Common myeloid progenitor, CD34-positive (primary cell): ENCODE results near the gene MTX2.

Experiments
- CTCF ChIA-PET: fragments of 350-600 bp; sonication (Branson Sonifier 250); formaldehyde crosslinking; loops from one replicate; lab custom pipeline; 2021; ENCODE audit warnings: antibody characterized with exemption; lab: Charles Lee
- POLR2A ChIA-PET: fragments of 350-600 bp; sonication (Branson Sonifier 250); formaldehyde crosslinking; loops from one replicate; lab custom pipeline; 2021; ENCODE audit warnings: antibody characterized with exemption; lab: Charles Lee
- DNase-seq, 3 donors: peaks; one replicate each; pipeline versions ENCODE4 v3.0.0 to v3.0.0-alpha.2; 2013
- H3K27ac ChIP-seq, 2 experiments: 1 replicate in 1 of 2; 2 replicates in 1 of 2; pipeline ENCODE4 v1.7.0; 2013; ENCODE audit warnings: inconsistent platforms in 2 of 2, low read length in 2 of 2, mild to moderate bottlenecking in 2 of 2, low read depth in 1 of 2, moderate library complexity in 1 of 2; ENCODE audit not compliant: severe bottlenecking in 2 of 2, insufficient read depth in 1 of 2, poor library complexity in 1 of 2
- H3K27me3 ChIP-seq, 5 experiments: replicated peaks in 2 of 5; 1 replicate in 3 of 5; 2 replicates in 2 of 5; pipeline versions ENCODE4 v1.6.1 to v1.7.0; 2013; ENCODE audit warnings: low read length in 4 of 5, mild to moderate bottlenecking in 2 of 5, moderate library complexity in 2 of 5, inconsistent platforms in 1 of 5; ENCODE audit not compliant: insufficient read depth in 5 of 5, control insufficient read depth in 4 of 5
- H3K36me3 ChIP-seq, 4 experiments: 1 replicate in 2 of 4; 2 replicates in 2 of 4; pipeline versions ENCODE4 v1.6.1 to v1.7.0; 2013; ENCODE audit warnings: low read length in 3 of 4, control low read depth in 1 of 4, mild to moderate bottlenecking in 1 of 4; ENCODE audit not compliant: control insufficient read depth in 4 of 4, insufficient read depth in 4 of 4
- H3K4me1 ChIP-seq, 4 experiments: 1 replicate in 3 of 4; 2 replicates in 1 of 4; pipeline versions ENCODE4 v1.6.1 to v1.7.1; 2013; ENCODE audit warnings: low read length in 3 of 4, mild to moderate bottlenecking in 3 of 4, control low read depth in 1 of 4, inconsistent platforms in 1 of 4, moderate library complexity in 1 of 4; ENCODE audit not compliant: control insufficient read depth in 4 of 4, insufficient read depth in 4 of 4; ENCODE audit errors: control extremely low read depth in 1 of 4
- H3K4me3 ChIP-seq, 7 experiments: 1 replicate in 4 of 7; 2 replicates in 3 of 7; pipeline versions ENCODE4 v1.5.1 to v1.7.0; 2013; ENCODE audit warnings: mild to moderate bottlenecking in 7 of 7, low read length in 6 of 7, moderate library complexity in 6 of 7, inconsistent platforms in 2 of 7, low read depth in 2 of 7, control low read depth in 1 of 7; ENCODE audit not compliant: insufficient read depth in 4 of 7, control insufficient read depth in 1 of 7; ENCODE audit errors: extremely low read depth in 1 of 7
- H3K9me3 ChIP-seq, 5 experiments: 1 replicate in 4 of 5; 2 replicates in 1 of 5; pipeline versions ENCODE4 v1.6.1 to v1.7.1; 2013; ENCODE audit warnings: low read length in 4 of 5, mild to moderate bottlenecking in 2 of 5, inconsistent platforms in 1 of 5, low read depth in 1 of 5, moderate library complexity in 1 of 5; ENCODE audit not compliant: control insufficient read depth in 4 of 5, insufficient read depth in 2 of 5; ENCODE audit errors: control extremely low read depth in 1 of 5
- WGBS: methylation state at CpG from one replicate; pipeline ENCODE4 v1.1.5; 2013; ENCODE audit not compliant: insufficient coverage; 5-methylcytosine and 5-hydroxymethylcytosine counted together

MTX2 gene

DNA sequence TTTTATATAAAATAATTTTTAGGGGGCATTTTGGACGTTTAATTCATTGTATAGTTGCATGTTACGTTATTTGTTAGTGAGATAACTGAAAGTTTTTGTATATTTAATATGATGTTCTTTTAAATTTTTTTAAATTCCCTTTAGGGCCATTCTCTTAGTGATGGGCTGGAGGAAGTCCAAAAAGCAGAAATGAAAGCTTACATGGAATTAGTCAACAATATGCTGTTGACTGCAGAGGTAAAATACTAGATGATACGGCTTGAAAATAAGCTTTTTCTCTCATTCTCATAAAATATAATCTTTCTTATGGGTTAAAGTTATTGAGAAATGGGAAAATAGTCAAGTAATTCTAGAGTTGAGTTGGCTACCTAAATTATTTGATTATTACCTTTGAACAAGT lies 58.9 kb downstream of the MTX2 start:
- ChIA-PET POLR2A (no interaction called here), CTCF (no interaction called here)
- H3K4me3 ChIP-seq = no peak overlapping the region
- H3K27ac ChIP-seq = no peak overlapping the region
- peaks cover 0 to 4% (median 3%) of the 10 kb centered on the region in 4 experiments for H3K36me3 ChIP-seq
- no peaks in the 10 kb centered on the region for H3K27me3 ChIP-seq
- DNase-seq = no peak
- H3K9me3 ChIP-seq = no peaks in the 10 kb centered on the region
- H3K4me1 ChIP-seq = no peaks in the 10 kb centered on the region
- no CpG with 5 or more reads among the region's 3 CpGs for WGBS

DNA sequence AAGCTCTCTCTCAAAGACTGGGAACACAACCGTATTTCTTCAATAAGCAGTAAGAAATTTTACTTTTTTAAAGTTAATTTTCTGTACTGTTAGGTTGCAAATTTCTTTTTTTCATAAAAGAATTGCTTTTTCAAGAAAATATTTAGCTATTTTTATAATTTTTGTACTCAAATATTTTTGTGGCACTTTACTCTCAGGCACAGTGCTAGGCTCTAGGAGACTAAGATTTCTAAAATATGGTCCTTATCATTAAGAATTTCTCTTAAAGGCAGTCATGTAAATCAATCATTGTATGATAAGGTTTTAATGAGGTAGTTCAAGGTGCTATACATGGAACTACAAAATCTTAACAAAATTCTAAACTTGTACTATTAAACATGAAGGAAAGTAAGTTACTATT lies 61.4 kb downstream of the MTX2 start:
- H3K4me1 ChIP-seq = no peaks in the 10 kb centered on the region
- no CpG with 5 or more reads among the region's 1 CpG for WGBS
- peaks cover 0 to 4% (median 3%) of the 10 kb centered on the region in 4 experiments for H3K36me3 ChIP-seq
- H3K27ac ChIP-seq = no peak overlapping the region
- ChIA-PET CTCF (no interaction called here), POLR2A (no interaction called here)
- DNase-seq = no peak
- no peaks in the 10 kb centered on the region for H3K27me3 ChIP-seq
- no peak overlapping the region for H3K4me3 ChIP-seq
- no peaks in the 10 kb centered on the region for H3K9me3 ChIP-seq

DNA sequence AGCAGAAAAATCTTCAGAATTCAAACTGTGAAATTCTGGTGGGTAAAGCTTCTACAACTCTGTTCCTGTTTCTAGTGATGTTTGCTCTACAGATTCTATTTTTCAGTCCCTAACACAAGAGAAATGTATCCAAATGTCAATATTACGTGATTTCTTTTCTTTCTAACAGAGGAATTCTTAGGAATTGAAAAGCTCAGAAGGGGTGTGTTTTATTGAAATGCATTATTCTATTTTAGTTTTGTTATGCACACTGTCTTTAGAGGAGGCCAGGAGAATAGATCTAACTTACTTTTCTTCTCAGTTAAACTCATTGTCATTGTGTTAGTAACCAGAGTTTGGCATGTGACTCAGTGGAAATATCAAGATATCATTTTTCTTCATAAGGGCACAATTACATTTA lies 62.4 kb downstream of the MTX2 start:
- H3K9me3 ChIP-seq = no peaks in the 10 kb centered on the region
- POLR2A ChIA-PET = no interaction called here
- no CpG with 5 or more reads among the region's 1 CpG for WGBS

GRCh38 chr2:176334729-176335128 lies 65.5 kb downstream of the MTX2 start:
- Histone ChIP-seq H3K27ac (no peak overlapping the region), H3K9me3 (no peaks in the 10 kb centered on the region), H3K4me3 (no peak overlapping the region), H3K27me3 (no peaks in the 10 kb centered on the region), H3K36me3 (peaks cover 6 to 10% (median 8%) of the 10 kb centered on the region in 4 experiments), H3K4me1 (no peaks in the 10 kb centered on the region)
- no CpG with 5 or more reads among the region's 1 CpG for WGBS
- DNase-seq = no peak
- POLR2A ChIA-PET = no interaction called here
- CTCF ChIA-PET = no interaction called here

More for the DNA sequence above, 62.4 kb downstream of the MTX2 start:
- CTCF ChIA-PET = no interaction called here
- H3K27ac ChIP-seq = no peak overlapping the region
- no peak for DNase-seq
- no peaks in the 10 kb centered on the region for H3K27me3 ChIP-seq
- H3K36me3 ChIP-seq = peaks cover 0 to 4% (median 3%) of the 10 kb centered on the region in 4 experiments
- no peaks in the 10 kb centered on the region for H3K4me1 ChIP-seq
- H3K4me3 ChIP-seq = no peak overlapping the region

- Histone ChIP-seq H3K27me3 (no peaks in the 10 kb centered on the region), H3K4me3 (no peak overlapping the region), H3K27ac (no peak overlapping the region), H3K36me3 (peaks cover 4 to 10% (median 8%) of the 10 kb centered on the region in 4 experiments), H3K9me3 (no peaks in the 10 kb centered on the region), H3K4me1 (no peaks in the 10 kb centered on the region)
- DNase-seq = no peak
- ChIA-PET POLR2A (no interaction called here), CTCF (no interaction called here)
- no CpG with 5 or more reads among the region's 3 CpGs for WGBS
These were observed 69.2 kb downstream of the MTX2 start for GRCh38 chr2:176338395-176338794.

DNA sequence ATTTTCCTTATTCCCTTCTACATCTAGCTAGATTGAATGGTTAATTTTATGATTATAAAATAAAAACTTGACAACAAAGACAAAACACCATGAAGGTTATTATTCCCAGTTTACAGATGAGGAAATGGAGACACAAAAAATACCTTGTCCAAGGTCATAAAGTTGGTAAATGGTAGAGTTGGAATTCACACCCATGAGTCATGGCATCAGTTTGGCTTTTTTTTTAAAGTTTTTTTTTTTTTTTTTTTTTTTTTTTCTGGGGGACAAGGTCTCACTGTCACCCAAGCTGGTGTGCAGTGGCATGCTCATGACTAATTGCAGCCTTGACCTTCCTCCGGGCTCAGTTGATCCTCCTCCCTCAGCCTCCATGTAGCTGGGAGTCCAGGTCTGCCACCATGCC lies 70.0 kb downstream of the MTX2 start:
- H3K27ac ChIP-seq = no peak overlapping the region
- POLR2A ChIA-PET = no interaction called here
- no peak overlapping the region for H3K4me3 ChIP-seq
- H3K36me3 ChIP-seq = peaks cover 4 to 10% (median 8%) of the 10 kb centered on the region in 4 experiments
- CTCF ChIA-PET = no interaction called here
- WGBS = 80% methylated on average over 1 of the region's 1 CpG
- no peaks in the 10 kb centered on the region for H3K27me3 ChIP-seq
- peak in 1 of 3 donors; percentile 1 for DNase-seq
- no peaks in the 10 kb centered on the region for H3K9me3 ChIP-seq
- H3K4me1 ChIP-seq = no peaks in the 10 kb centered on the region

- no peaks in the 10 kb centered on the region for H3K4me1 ChIP-seq
- H3K27me3 ChIP-seq = no peaks in the 10 kb centered on the region
- no peak overlapping the region for H3K4me3 ChIP-seq
- H3K36me3 ChIP-seq = no peaks in the 10 kb centered on the region
- no peak overlapping the region for H3K27ac ChIP-seq
- ChIA-PET CTCF (no interaction called here), POLR2A (no interaction called here)
- H3K9me3 ChIP-seq = peaks cover 0 to 5% (median 0%) of the 10 kb centered on the region in 5 experiments
- WGBS = no CpG with 5 or more reads among the region's 4 CpGs
- no peak for DNase-seq
These were observed 87.0 kb downstream of the MTX2 start for GRCh38 chr2:176356251-176356650.
